WERI-Rb-1 (cell line): ENCODE data around the gene SLC22A31.
A peak's percentile ranks its signal among the peaks of the same experiment; 100 is the strongest.
"Not testable (repeated sequence)": the region's sequence is repeated elsewhere in the genome, so short reads cannot be mapped to it uniquely, and the experiment has no call there.

Source experiments
- DNase-seq: peaks from one replicate; pipeline ENCODE4 v3.0.0-alpha.2; 2020
- H3K27ac ChIP-seq: fragments of 250-450 bp; sonication (Bioruptor Pico); 2 replicates; pipeline ENCODE4 v1.5.1; 2020; ENCODE audit warnings: mild to moderate bottlenecking, moderate library complexity
- H3K27me3 ChIP-seq: fragments of 250-450 bp; sonication (Bioruptor Pico); 2 replicates; pipeline ENCODE4 v1.5.1; 2021; ENCODE audit warnings: mild to moderate bottlenecking, low read depth, moderate library complexity; ENCODE audit not compliant: insufficient read depth, severe bottlenecking
- H3K36me3 ChIP-seq: fragments of 250-450 bp; sonication (Bioruptor Pico); 2 replicates; pipeline ENCODE4 v1.5.1; 2020; ENCODE audit warnings: mild to moderate bottlenecking, moderate library complexity
- H3K4me3 ChIP-seq: 2 replicates; pipeline ENCODE4 v1.5.1; 2011; ENCODE audit warnings: low read depth, mild to moderate bottlenecking, control low read depth, low read length
- H3K9me3 ChIP-seq: fragments of 250-450 bp; sonication (Bioruptor Pico); 2 replicates; pipeline ENCODE4 v1.5.1; 2021; ENCODE audit warnings: mild to moderate bottlenecking, moderate library complexity; ENCODE audit not compliant: severe bottlenecking
- CTCF ChIP-seq: IDR thresholded peaks from 2 replicates; pipeline ENCODE4 v1.5.1; 2011; ENCODE audit warnings: low read depth, mild to moderate bottlenecking, control low read depth, inconsistent platforms, low read length

The SLC22A31 gene

GRCh38 chr16:89195521-89196171, 4.7 kb downstream of the SLC22A31 start:
- H3K27me3 ChIP-seq = no peaks in the 10 kb centered on the region
- TF ChIP-seq CTCF = no peak
- H3K27ac ChIP-seq = no peak overlapping the region
- H3K9me3 ChIP-seq = no peaks in the 10 kb centered on the region
- H3K4me3 ChIP-seq = no peak overlapping the region
- no peaks in the 10 kb centered on the region for H3K36me3 ChIP-seq
- DNase-seq = no peak

- Histone ChIP-seq H3K4me3 (no peak overlapping the region), H3K36me3 (no peaks in the 10 kb centered on the region), H3K27me3 (no peaks in the 10 kb centered on the region), H3K9me3 (no peaks in the 10 kb centered on the region), H3K27ac (no peak overlapping the region)
- DNase-seq = no peak
- TF ChIP-seq CTCF = no peak
These were observed 5.7 kb downstream of the SLC22A31 start for GRCh38 chr16:89194340-89195311.

- H3K36me3 ChIP-seq = no peaks in the 10 kb centered on the region
- no peaks in the 10 kb centered on the region for H3K27me3 ChIP-seq
- no peak overlapping the region for H3K27ac ChIP-seq
- no peak for DNase-seq
- no peak for TF ChIP-seq CTCF
- no peak overlapping the region for H3K4me3 ChIP-seq
- no peaks in the 10 kb centered on the region for H3K9me3 ChIP-seq
These were observed 6.6 kb downstream of the SLC22A31 start for GRCh38 chr16:89193576-89194293.

- Histone ChIP-seq H3K9me3 (no peaks in the 10 kb centered on the region), H3K27me3 (no peaks in the 10 kb centered on the region), H3K27ac (no peak overlapping the region), H3K36me3 (no peaks in the 10 kb centered on the region), H3K4me3 (no peak overlapping the region)
- DNase-seq = no peak
- TF ChIP-seq CTCF = no peak
These were observed 7.3 kb downstream of the SLC22A31 start for GRCh38 chr16:89192956-89193575.

GRCh38 chr16:89192186-89192955, 8.0 kb downstream of the SLC22A31 start:
- H3K4me3 ChIP-seq = not testable (repeated sequence)

More at GRCh38 chr16:89192186-89192955, 8.0 kb downstream of the SLC22A31 start:
- H3K36me3 ChIP-seq, H3K27me3 ChIP-seq, H3K27ac ChIP-seq, H3K9me3 ChIP-seq: not testable (repeated sequence)
- DNase-seq = peak; percentile 50
